Measurements from ENCODE around the gene CARNS1. TPM values are rescaled to one million over a fixed set of nuclear protein-coding genes. Genes with fewer than 3 reads are reported as not detected.
"Not testable (repeated sequence)": the region's sequence is repeated elsewhere in the genome, so short reads cannot be mapped to it uniquely, and the experiment has no call there.

The CARNS1 gene
- polyA plus RNA-seq, 1 of the 3 experiments (the other 2 are of a cell fraction), result 0.23 TPM

DNA sequence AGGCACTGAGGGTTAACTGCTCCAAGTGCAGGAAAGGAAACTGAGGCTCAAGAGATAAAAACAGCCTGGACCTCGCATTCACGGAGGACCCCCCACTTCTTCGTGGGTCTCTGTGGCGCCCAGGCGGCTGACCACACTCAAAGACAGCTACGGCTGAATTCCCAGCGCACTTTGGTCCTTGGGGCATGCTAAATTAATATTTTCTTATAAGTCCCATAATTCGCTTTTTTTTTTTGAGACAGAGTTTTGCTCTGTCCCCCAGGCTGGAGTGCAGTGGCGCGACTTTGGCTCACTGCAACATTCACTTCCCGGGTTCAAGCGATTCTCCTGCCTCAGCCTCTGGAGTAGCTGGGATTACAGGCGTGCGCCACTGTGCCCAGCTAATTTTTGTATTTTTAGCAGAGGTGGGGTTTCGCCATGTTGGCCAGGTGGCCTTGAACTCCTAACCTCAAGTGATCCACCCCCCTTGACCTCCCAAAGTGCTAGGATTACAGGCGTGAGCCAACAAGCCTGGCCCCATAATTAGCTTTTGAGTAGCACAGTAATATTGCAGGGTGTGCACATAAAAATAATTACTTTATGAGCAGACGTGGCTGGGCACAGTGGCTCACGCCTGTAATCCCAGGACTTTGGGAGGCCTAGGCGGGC is 13.2 kb upstream of the CARNS1 start:
- 76% methylated on average over 18 of the region's 19 CpGs for WGBS (ENCODE audit: low lambda C conversion rate)
- POLR2A ChIA-PET, result interaction anchor here (0.7 to 2.2 kb wide), 8 partner anchors 10 to 181 kb away, joined by 3 to 32 read pairs (median 5); partner anchors contain the start of genes CDK2AP2, GSTP1, RAD9A and RPS6KB2
- Histone ChIP-seq H3K4me1 (ENCODE audit: control insufficient read depth in 1 of 2, insufficient read depth in 2 of 2, low read depth in 1 of 2, low read length in 1 of 2) (peaks cover 9 to 17% of the 10 kb centered on the region in 2 experiments; a peak in 2 of 4 replicates), H2AFZ (ENCODE audit: low read depth) (peak overlapping the region; percentile 83), H3K9ac (peak overlapping the region; percentile 46; the same call in 1 of the 2 replicates), H3K79me2 (ENCODE audit: insufficient read depth) (peaks cover 25% of the 10 kb centered on the region), H3K36me3 (replicated peaks in 1 of 2; ENCODE audit: control insufficient read depth in 1 of 2, insufficient read depth in 2 of 2, low read length in 1 of 2) (peaks cover 8 to 20% of the 10 kb centered on the region in 2 experiments), H4K20me1 (ENCODE audit: insufficient read depth) (peaks cover 14% of the 10 kb centered on the region), H3K27ac (ENCODE audit: low read depth in 2 of 2, low read length in 1 of 2) (peak overlapping the region; percentile 69 to 86), H3K4me3 (ENCODE audit: low read depth in 2 of 2, low read length in 1 of 2) (0 out of 4 replicates have a peak overlapping the region, but pooled peaks of 1 of the 2 experiments have one; percentile 13)
- H3K9me2 ChIP-seq; H3K27me3 ChIP-seq (ENCODE audit: insufficient read depth); H3F3A ChIP-seq (replicated peaks; ENCODE audit: insufficient read depth); DNase-seq; H3K9me3 ChIP-seq; H3K4me2 ChIP-seq: not testable (repeated sequence)
- CTCF ChIA-PET, result interaction anchor here (1.0 to 4.1 kb wide), 18 partner anchors 11 to 103 kb away, joined by 3 to 32 read pairs (median 5); partner anchors contain the start of genes PITPNM1, RAD9A and TMEM134

DNA sequence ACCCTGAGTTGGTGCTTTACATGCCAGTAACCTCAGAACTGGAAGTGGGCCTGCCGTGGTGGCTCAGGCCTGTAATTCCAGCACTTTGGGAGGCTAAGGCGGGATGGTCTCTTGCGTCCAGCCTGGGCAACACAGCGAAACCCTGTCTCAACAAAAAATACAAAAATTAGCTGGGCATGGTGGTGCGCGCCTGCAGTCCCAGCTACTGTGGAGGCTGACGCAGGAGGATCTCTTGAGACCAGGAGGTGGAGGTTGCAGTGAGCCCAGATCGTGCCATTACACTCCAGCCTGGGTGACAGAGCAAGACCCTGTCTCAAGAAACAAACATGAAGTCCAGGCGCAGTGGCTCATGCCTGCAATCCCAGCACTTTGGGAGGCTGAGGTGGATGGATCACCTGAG is 12.4 kb upstream of the CARNS1 start:
- H3K9me3 ChIP-seq; H3K4me3 ChIP-seq (ENCODE audit: low read depth in 2 of 2, low read length in 1 of 2); H3K9me2 ChIP-seq; POLR2A ChIA-PET; H3K4me2 ChIP-seq; DNase-seq; H3F3A ChIP-seq (replicated peaks; ENCODE audit: insufficient read depth); H2AFZ ChIP-seq (ENCODE audit: low read depth); H3K27ac ChIP-seq (ENCODE audit: low read depth in 2 of 2, low read length in 1 of 2); H3K9ac ChIP-seq; H3K27me3 ChIP-seq (ENCODE audit: insufficient read depth): not testable (repeated sequence)
- H3K79me2 ChIP-seq (ENCODE audit: insufficient read depth), result peaks cover 25% of the 10 kb centered on the region
- CTCF ChIA-PET, result interaction anchor here (0.7 to 4.1 kb wide), 3 partner anchors 11 to 182 kb away, joined by 3 to 32 read pairs (median 20); partner anchors contain the start of genes RAD9A and TMEM134
- H3K4me1 ChIP-seq (ENCODE audit: control insufficient read depth in 1 of 2, insufficient read depth in 2 of 2, low read depth in 1 of 2, low read length in 1 of 2), result peaks cover 9 to 17% of the 10 kb centered on the region in 2 experiments; a peak in 2 of 4 replicates
- H3K36me3 ChIP-seq (replicated peaks in 1 of 2; ENCODE audit: control insufficient read depth in 1 of 2, insufficient read depth in 2 of 2, low read length in 1 of 2), result peaks cover 3 to 13% of the 10 kb centered on the region in 2 experiments
- peaks cover 14% of the 10 kb centered on the region for H4K20me1 ChIP-seq (ENCODE audit: insufficient read depth)
- 97% methylated on average over 9 of the region's 9 CpGs for WGBS (ENCODE audit: low lambda C conversion rate)

DNA sequence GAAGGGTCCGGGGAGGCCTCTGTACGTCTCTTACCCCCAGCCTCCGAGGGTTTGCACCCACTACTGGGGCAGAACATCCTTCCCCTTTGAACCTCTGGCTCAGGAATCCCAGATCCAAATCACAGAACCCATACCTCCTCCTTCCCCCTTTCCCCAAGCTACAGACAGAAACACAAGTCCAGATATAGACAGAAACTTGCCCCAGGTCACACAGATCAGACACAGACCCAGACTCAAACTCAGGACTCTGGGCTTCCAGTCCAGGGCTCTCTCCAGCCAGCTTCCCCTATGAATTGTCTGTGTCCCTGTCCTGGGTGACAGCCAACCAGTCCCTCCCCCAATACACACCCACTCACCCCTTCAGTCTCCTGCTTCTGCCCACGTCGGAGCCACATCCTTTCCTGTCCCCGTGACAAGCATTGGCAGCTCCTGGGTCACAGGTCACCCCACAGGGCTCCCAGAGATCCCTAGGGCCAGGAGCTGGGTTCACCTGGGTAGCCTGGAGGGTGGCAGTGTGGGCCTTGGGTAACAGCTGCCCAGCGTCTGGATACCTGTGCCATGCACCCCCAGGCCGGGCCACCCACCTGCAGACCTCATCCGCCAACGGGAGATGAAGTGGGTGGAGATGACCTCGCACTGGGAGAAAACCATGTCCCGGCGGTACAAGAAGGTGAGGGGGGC is 10.8 kb upstream of the CARNS1 start:
- POLR2A ChIA-PET, result no interaction called here
- CTCF ChIA-PET, result interaction anchor here (0.8 to 1.3 kb wide), 3 partner anchors 15 to 57 kb away, joined by 3 to 4 read pairs (median 3); no protein-coding TSS in a partner anchor

More for the DNA sequence above, 10.8 kb upstream of the CARNS1 start:
- TF ChIP-seq, protein P1, sequence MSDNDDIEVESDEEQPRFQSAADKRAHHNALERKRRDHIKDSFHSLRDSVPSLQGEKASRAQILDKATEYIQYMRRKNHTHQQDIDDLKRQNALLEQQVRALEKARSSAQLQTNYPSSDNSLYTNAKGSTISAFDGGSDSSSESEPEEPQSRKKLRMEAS (IDR thresholded peaks at IDR 0.05; ENCODE audit: low read depth), result no peak
- TF ChIP-seq, protein P2, sequence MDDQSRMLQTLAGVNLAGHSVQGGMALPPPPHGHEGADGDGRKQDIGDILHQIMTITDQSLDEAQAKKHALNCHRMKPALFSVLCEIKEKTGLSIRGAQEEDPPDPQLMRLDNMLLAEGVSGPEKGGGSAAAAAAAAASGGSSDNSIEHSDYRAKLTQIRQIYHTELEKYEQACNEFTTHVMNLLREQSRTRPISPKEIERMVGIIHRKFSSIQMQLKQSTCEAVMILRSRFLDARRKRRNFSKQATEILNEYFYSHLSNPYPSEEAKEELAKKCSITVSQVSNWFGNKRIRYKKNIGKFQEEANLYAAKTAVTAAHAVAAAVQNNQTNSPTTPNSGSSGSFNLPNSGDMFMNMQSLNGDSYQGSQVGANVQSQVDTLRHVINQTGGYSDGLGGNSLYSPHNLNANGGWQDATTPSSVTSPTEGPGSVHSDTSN (IDR thresholded peaks at IDR 0.05), result no peak
- TF ChIP-seq TAF1 (IDR thresholded peaks at IDR 0.05; ENCODE audit: borderline replicate concordance, low read depth, low read length), result no peak
- TF ChIP-seq TCF12 (IDR thresholded peaks at IDR 0.05), result no peak
- TF ChIP-seq FOXJ3 (CRISPR knock-in tag; IDR thresholded peaks at IDR 0.05), result no peak
- TF ChIP-seq, protein P3, sequence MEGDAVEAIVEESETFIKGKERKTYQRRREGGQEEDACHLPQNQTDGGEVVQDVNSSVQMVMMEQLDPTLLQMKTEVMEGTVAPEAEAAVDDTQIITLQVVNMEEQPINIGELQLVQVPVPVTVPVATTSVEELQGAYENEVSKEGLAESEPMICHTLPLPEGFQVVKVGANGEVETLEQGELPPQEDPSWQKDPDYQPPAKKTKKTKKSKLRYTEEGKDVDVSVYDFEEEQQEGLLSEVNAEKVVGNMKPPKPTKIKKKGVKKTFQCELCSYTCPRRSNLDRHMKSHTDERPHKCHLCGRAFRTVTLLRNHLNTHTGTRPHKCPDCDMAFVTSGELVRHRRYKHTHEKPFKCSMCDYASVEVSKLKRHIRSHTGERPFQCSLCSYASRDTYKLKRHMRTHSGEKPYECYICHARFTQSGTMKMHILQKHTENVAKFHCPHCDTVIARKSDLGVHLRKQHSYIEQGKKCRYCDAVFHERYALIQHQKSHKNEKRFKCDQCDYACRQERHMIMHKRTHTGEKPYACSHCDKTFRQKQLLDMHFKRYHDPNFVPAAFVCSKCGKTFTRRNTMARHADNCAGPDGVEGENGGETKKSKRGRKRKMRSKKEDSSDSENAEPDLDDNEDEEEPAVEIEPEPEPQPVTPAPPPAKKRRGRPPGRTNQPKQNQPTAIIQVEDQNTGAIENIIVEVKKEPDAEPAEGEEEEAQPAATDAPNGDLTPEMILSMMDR (IDR thresholded peaks at IDR 0.05), result no peak
- TF ChIP-seq FOXM1 (IDR thresholded peaks at IDR 0.05; ENCODE audit: low read depth), result no peak
- TF ChIP-seq, protein P4, sequence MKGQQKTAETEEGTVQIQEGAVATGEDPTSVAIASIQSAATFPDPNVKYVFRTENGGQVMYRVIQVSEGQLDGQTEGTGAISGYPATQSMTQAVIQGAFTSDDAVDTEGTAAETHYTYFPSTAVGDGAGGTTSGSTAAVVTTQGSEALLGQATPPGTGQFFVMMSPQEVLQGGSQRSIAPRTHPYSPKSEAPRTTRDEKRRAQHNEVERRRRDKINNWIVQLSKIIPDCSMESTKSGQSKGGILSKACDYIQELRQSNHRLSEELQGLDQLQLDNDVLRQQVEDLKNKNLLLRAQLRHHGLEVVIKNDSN (IDR thresholded peaks at IDR 0.05; ENCODE audit: borderline replicate concordance, low read depth), result no peak
- TF ChIP-seq, protein P5, sequence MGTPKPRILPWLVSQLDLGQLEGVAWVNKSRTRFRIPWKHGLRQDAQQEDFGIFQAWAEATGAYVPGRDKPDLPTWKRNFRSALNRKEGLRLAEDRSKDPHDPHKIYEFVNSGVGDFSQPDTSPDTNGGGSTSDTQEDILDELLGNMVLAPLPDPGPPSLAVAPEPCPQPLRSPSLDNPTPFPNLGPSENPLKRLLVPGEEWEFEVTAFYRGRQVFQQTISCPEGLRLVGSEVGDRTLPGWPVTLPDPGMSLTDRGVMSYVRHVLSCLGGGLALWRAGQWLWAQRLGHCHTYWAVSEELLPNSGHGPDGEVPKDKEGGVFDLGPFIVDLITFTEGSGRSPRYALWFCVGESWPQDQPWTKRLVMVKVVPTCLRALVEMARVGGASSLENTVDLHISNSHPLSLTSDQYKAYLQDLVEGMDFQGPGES (IDR thresholded peaks at IDR 0.05; ENCODE audit: low read depth, low read length), result no peak
- no peak for TF ChIP-seq RXRA (IDR thresholded peaks at IDR 0.05; ENCODE audit: borderline replicate concordance, low read depth)
- H3K27ac ChIP-seq (ENCODE audit: low read depth in 2 of 2, low read length in 1 of 2), result no peak overlapping the region
- peaks cover 11% of the 10 kb centered on the region for H4K20me1 ChIP-seq (ENCODE audit: insufficient read depth)
- H3K27me3 ChIP-seq (ENCODE audit: insufficient read depth), result no peaks in the 10 kb centered on the region
- peaks cover 9 to 14% of the 10 kb centered on the region in 2 experiments; a peak in 2 of 4 replicates for H3K4me1 ChIP-seq (ENCODE audit: control insufficient read depth in 1 of 2, insufficient read depth in 2 of 2, low read depth in 1 of 2, low read length in 1 of 2)
- no peak overlapping the region for H3K9ac ChIP-seq
- no peak overlapping the region for H3K4me3 ChIP-seq (ENCODE audit: low read depth in 2 of 2, low read length in 1 of 2)
- H3K9me2 ChIP-seq, result no peaks in the 10 kb centered on the region
- WGBS (ENCODE audit: low lambda C conversion rate), result 87% methylated on average over 6 of the region's 13 CpGs
- H3K36me3 ChIP-seq (replicated peaks in 1 of 2; ENCODE audit: control insufficient read depth in 1 of 2, insufficient read depth in 2 of 2, low read length in 1 of 2), result no peaks in the 10 kb centered on the region
- H3K4me2 ChIP-seq, result no peak overlapping the region
- no peaks in the 10 kb centered on the region for H3K9me3 ChIP-seq
- no peak for DNase-seq
- peaks cover 18% of the 10 kb centered on the region for H3K79me2 ChIP-seq (ENCODE audit: insufficient read depth)
- H2AFZ ChIP-seq (ENCODE audit: low read depth), result no peak overlapping the region
- no peaks in the 10 kb centered on the region for H3F3A ChIP-seq (replicated peaks; ENCODE audit: insufficient read depth)
